C4-2B (cell line): Measurements from ENCODE around the gene PRR5.

Experiments used
- H3K27ac ChIP-seq: fragments of 450-650 bp; 2 replicates; pipeline ENCODE4 v1.5.1; 2017
- CTCF ChIP-seq: fragments of 450-650 bp; conservative IDR thresholded peaks from 2 replicates; pipeline ENCODE4 v1.5.1; 2017; ENCODE audit warnings: mild to moderate bottlenecking
- ZFX ChIP-seq: fragments of 450-650 bp; IDR thresholded peaks from 2 replicates; pipeline ENCODE4 v1.6.1; 2017

Gene PRR5

GRCh38 chr22:44698531-44699421 is 3.2 kb upstream of the PRR5 start:
- H3K27ac ChIP-seq, result no peak overlapping the region
- TF ChIP-seq ZFX (no peak), CTCF (no peak)

DNA sequence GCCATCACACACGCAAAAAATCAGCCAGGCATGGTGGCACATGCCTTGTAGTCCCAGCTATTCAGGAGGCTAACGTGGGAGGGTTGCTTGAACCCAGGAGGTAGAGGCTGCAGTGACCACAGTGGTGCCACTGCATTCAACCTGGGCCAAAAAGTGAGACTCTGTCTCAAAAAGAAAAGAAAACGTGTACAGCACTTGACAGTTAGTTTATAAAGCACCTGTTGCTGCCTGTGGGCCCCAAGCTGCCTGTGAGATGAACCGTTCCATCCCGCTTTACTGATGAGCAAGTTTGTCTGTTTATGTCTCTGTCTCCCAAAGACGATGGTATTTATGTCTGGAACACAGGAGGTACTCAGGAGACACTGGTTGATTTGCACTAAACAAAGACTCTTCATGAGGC is 1.5 kb upstream of the PRR5 start:
- H3K27ac ChIP-seq, result no peak overlapping the region
- TF ChIP-seq ZFX (no peak), CTCF (no peak)

- TF ChIP-seq ZFX, result no peak
- TF ChIP-seq CTCF, result no peak
- H3K27ac ChIP-seq, result peak overlapping the region; percentile 84
These were observed 715 bp upstream of the PRR5 start for GRCh38 chr22:44701187-44701790.

GRCh38 chr22:44702479-44703198 is 635 bp downstream of the PRR5 start:
- H3K27ac ChIP-seq, result peak overlapping the region; percentile 84
- TF ChIP-seq ZFX (peak; percentile 92; the same call in 1 of the 2 replicates), CTCF (no peak)

DNA sequence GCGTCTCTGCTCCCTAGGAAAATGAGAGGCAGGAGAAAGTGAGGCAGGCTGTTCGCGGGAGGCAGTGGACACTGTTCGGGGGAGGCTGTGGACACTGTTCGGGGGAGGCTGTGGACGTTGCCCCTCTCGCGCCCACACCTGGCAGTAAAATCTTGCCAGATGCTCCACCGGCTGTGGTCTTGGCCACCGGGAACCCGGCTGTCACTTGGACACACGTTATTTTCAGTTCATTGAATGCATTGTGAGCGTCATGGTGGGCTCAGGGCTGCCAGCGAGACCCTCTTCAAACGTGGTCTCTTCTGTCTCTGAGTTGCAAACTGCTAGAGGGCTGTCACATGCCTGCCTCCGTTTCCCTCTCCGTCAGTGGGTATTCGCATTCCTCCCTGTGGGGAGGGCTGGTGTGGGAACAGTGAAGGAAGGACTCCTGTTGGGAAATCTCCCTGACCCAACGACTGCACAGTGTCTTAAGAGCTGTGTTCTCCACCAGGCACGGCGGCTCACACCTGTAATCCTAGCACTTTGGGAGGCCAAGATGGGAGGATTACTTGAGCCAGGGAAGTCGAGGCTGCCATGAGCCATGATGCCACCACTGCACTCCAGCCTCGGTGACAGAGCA is 1.4 kb downstream of the PRR5 start:
- TF ChIP-seq CTCF (no peak), ZFX (no peak)
- peak overlapping the region; percentile 84 for H3K27ac ChIP-seq

DNA sequence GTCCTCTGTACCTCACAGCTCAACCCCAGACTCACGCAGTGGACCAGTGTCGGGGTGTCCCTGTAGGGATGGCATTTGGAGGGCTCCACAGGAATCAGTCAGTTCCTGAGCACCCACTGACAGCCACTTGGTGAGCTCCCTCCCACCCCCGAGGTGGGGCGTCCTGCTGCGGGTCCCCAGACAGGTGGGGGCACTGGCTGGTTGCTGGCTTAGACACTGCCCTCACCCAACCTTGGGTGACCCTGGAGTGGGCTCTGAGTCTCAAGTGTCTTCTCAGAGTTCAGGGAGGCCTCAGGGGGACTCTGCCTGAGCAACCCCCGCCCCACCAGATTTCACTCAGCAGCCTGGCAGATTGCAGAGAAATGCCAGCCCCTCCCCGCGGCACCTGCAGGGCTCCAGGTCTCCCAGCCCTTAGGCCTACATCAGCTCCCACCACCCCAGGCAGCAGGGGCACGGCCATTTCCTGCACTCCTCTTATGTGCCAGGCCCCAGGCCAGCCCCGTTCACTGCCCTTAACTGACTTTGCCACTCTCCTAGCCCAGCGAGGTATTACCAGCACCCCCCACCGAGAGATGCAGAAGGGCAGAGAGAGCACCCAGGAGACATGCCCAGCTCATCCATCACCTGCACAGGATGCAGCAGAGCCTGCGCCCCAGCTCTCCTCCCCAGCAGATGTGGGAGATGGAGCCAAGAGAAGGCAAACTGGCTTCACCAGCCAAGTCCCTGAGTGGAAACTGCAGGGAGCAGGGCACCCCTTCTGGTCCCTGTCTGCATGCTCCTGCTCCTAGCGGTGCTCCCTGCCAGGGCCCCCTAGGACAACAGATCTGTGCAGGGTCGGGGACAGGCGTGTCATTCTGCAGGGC is 2.4 kb downstream of the PRR5 start:
- H3K27ac ChIP-seq, result no peak overlapping the region
- TF ChIP-seq ZFX (no peak), CTCF (no peak)
